AG04449 (cell line): ENCODE results near the gene ATAD1.
"Not testable (repeated sequence)": the region's sequence is repeated elsewhere in the genome, so short reads cannot be mapped to it uniquely, and the experiment has no call there.

Experiments used
- CTCF ChIA-PET: fragments of 350-600 bp; formaldehyde crosslinking; extraction: SDS; loops from one replicate; lab custom pipeline; 2021; ENCODE audit warnings: antibody characterized with exemption; lab: Yijun Ruan, JAX
- POLR2A ChIA-PET: fragments of 400-600, 350-600 bp; formaldehyde crosslinking; extraction: SDS; loops from one replicate; lab custom pipeline; 2020; ENCODE audit warnings: antibody characterized with exemption, inconsistent platforms; lab: Yijun Ruan, JAX
- DNase-seq: peaks from one replicate; pipeline ENCODE4 v3.0.0-alpha.2; 2010; ENCODE audit warnings: low read depth, low spot score
- H3K4me3 ChIP-seq: 2 replicates; pipeline ENCODE4 v1.5.1; 2011; ENCODE audit warnings: low read depth, mild to moderate bottlenecking, control low read depth, low read length
- CTCF ChIP-seq: IDR thresholded peaks from one replicate; pipeline ENCODE4 v1.5.1; 2011; ENCODE audit warnings: mild to moderate bottlenecking, moderate library complexity, low read length, control low read depth, inconsistent platforms; ENCODE audit not compliant: insufficient read depth; ENCODE audit errors: missing control alignments

Gene ATAD1

GRCh38 chr10:87860156-87860795 lies 42.2 kb upstream of the ATAD1 start:
- ChIA-PET POLR2A (no interaction called here), CTCF (interaction anchor here (0.6 to 22.0 kb wide), 5 partner anchors 11 to 950 kb away, joined by 3 to 304 read pairs (median 14); no protein-coding TSS in a partner anchor)
- peak; percentile 57 for TF ChIP-seq CTCF
- no peak for DNase-seq
- no peak overlapping the region for H3K4me3 ChIP-seq

GRCh38 chr10:87855665-87856064 lies 37.6 kb upstream of the ATAD1 start:
- DNase-seq, H3K4me3 ChIP-seq, POLR2A ChIA-PET: not testable (repeated sequence)
- CTCF ChIA-PET, result interaction anchor here (1.5 to 22.0 kb wide), 2 partner anchors 199 to 533 kb away, joined by 4 to 304 read pairs; no protein-coding TSS in a partner anchor

GRCh38 chr10:87855247-87855646 lies 37.2 kb upstream of the ATAD1 start:
- DNase-seq, POLR2A ChIA-PET, H3K4me3 ChIP-seq: not testable (repeated sequence)
- CTCF ChIA-PET, result interaction anchor here (22.0 kb wide), 1 partner anchor 534 kb away, joined by 304 read pairs; no protein-coding TSS in a partner anchor

GRCh38 chr10:87852089-87852488 lies 34.1 kb upstream of the ATAD1 start:
- TF ChIP-seq CTCF, result no peak
- DNase-seq, result no peak
- ChIA-PET POLR2A (no interaction called here), CTCF (interaction anchor here (1.5 to 22.0 kb wide), 4 partner anchors 8 to 700 kb away, joined by 3 to 304 read pairs (median 56); partner anchors contain the start of genes KLLN and PTEN)
- no peak overlapping the region for H3K4me3 ChIP-seq

GRCh38 chr10:87850742-87851205 lies 32.7 kb upstream of the ATAD1 start:
- ChIA-PET CTCF (interaction anchor here (0.6 to 22.0 kb wide), 15 partner anchors 9 to 733 kb away, joined by 3 to 304 read pairs (median 4); partner anchors contain the start of genes KLLN and PTEN), POLR2A (interaction anchor here (0.7 kb wide), 1 partner anchor 431 kb away, joined by 3 read pairs; no protein-coding TSS in a partner anchor)
- peak; percentile 65 for TF ChIP-seq CTCF
- H3K4me3 ChIP-seq, result no peak overlapping the region
- no peak for DNase-seq

GRCh38 chr10:87849001-87849400 lies 31.0 kb upstream of the ATAD1 start:
- TF ChIP-seq CTCF, result no peak
- DNase-seq, result no peak
- H3K4me3 ChIP-seq, result no peak overlapping the region
- ChIA-PET CTCF (interaction anchor here (1.2 to 22.0 kb wide), 4 partner anchors 11 to 720 kb away, joined by 3 to 304 read pairs (median 56); partner anchors contain the start of genes KLLN and PTEN), POLR2A (no interaction called here)

GRCh38 chr10:87847550-87847949 lies 29.5 kb upstream of the ATAD1 start:
- POLR2A ChIA-PET, result interaction anchor here (0.7 kb wide), 1 partner anchor 29 kb away, joined by 3 read pairs; the partner anchor contains the start of gene ATAD1
- CTCF ChIA-PET, result interaction anchor here (8.2 to 22.0 kb wide), 2 partner anchors 12 to 541 kb away, joined by 78 to 304 read pairs; partner anchors contain the start of genes KLLN and PTEN
- TF ChIP-seq CTCF, result no peak
- H3K4me3 ChIP-seq, result no peak overlapping the region
- no peak for DNase-seq

- POLR2A ChIA-PET, DNase-seq, H3K4me3 ChIP-seq: not testable (repeated sequence)
- CTCF ChIA-PET, result interaction anchor here (2.3 to 22.0 kb wide), 3 partner anchors 13 to 706 kb away, joined by 12 to 304 read pairs (median 78); partner anchors contain the start of genes KLLN and PTEN
Measured at GRCh38 chr10:87846711-87847110, 28.7 kb upstream of the ATAD1 start.
